ENCODE results near the gene MMP12. TPM values are rescaled to one million over a fixed set of nuclear protein-coding genes. Genes with fewer than 3 reads are reported as not detected.

MMP12 gene
- total RNA-seq, 4 donors from 2014 or later: not detected

DNA sequence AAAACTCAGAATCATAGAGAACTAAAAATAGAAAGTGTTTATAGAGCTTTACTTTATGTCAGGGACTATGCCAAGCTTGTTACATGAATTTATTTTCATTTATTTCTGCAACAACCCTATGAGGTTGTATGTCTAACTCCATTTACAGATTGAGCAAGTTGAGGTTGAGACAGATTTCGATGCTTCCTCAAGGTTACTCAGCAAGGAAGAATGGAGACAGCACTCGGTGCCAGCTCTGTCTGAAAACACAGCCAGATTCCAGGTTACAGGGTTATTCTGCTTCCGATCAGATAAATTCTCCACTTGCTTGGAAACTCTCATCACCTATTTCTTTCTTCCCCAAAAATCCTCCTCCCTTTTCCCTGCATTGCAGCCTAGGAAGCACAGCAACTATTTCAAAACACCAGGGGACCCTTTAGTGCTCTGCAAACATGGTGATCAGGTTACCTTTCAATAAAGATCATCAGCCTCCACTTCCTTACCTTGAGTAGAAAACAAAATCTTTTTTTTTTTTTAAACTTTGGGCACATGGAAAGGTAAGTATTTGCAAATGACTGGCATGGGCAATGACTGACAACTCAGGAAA lies 38.4 kb downstream of the MMP12 start:
- no peak for TF ChIP-seq POLR2A (IDR thresholded peaks at IDR 0.05)
- peak in 1 of 2 donors; percentile 28 for TF ChIP-seq EP300 (IDR thresholded peaks at IDR 0.05)
- TF ChIP-seq, protein P1, sequence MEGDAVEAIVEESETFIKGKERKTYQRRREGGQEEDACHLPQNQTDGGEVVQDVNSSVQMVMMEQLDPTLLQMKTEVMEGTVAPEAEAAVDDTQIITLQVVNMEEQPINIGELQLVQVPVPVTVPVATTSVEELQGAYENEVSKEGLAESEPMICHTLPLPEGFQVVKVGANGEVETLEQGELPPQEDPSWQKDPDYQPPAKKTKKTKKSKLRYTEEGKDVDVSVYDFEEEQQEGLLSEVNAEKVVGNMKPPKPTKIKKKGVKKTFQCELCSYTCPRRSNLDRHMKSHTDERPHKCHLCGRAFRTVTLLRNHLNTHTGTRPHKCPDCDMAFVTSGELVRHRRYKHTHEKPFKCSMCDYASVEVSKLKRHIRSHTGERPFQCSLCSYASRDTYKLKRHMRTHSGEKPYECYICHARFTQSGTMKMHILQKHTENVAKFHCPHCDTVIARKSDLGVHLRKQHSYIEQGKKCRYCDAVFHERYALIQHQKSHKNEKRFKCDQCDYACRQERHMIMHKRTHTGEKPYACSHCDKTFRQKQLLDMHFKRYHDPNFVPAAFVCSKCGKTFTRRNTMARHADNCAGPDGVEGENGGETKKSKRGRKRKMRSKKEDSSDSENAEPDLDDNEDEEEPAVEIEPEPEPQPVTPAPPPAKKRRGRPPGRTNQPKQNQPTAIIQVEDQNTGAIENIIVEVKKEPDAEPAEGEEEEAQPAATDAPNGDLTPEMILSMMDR (IDR thresholded peaks at IDR 0.05): no peak
- no peaks in the 10 kb centered on the region for H3K4me1 ChIP-seq
- no peaks in the 10 kb centered on the region for H3K27me3 ChIP-seq
- H3K36me3 ChIP-seq: no peaks in the 10 kb centered on the region
- WGBS, 2 donors: 53 to 58% methylated on average over 3 of the region's 3 CpGs
- DNase-seq (ENCODE audit: low spot score in 2 of 2): peak in 1 of 2 donors; percentile 32
- no peaks in the 10 kb centered on the region for H3K9me3 ChIP-seq
- no peak overlapping the region for H3K4me3 ChIP-seq
- H3K27ac ChIP-seq: no peak overlapping the region

DNA sequence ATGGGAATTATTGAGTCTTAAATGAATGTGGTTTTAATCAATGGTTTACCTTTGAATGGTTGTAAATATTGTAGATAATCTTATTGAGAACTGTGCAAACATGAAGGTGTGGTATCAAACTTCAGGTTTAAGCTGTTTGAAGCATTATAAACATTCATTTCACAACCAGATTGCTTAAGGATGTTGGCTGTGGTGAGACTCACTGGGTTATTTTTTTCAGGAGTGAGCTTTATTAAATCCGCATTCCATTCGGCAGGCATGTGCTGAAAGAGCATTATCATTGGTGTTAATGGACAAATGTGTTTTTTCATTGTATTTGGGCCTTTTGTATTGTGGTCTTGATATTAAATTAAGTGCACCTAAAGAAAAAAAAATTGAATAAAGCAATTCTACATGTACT lies 41.1 kb downstream of the MMP12 start:
- TF ChIP-seq EP300 (IDR thresholded peaks at IDR 0.05) (peak in 1 of 2 donors; percentile 9), POLR2A (IDR thresholded peaks at IDR 0.05) (no peak)
- TF ChIP-seq, protein P1 (IDR thresholded peaks at IDR 0.05): no peak
- WGBS, 2 donors: 89 to 92% methylated on average over 2 of the region's 2 CpGs
- Histone ChIP-seq H3K36me3 (no peaks in the 10 kb centered on the region), H3K4me1 (no peaks in the 10 kb centered on the region), H3K27ac (no peak overlapping the region), H3K27me3 (no peaks in the 10 kb centered on the region), H3K4me3 (no peak overlapping the region), H3K9me3 (no peaks in the 10 kb centered on the region)
- no peak for DNase-seq (ENCODE audit: low spot score in 2 of 2)

DNA sequence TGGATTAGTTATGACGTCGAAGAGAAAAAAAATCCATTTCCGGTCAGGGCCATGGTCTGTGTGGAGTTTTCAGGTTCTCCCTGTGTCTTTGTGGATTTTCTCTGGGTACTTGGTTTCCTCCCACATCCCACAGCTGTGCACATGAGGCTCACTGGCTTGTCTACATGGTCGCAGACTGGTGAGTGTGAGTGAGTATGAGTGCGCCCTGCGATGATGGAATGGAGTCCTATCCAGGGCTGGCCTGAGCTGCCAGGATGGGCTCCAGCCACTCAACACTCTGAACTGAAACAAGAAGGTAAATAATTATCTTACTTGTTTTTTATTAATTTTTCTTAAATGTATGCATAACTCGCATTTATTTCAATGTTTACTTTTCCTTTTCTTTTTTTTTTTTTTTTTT lies 42.2 kb downstream of the MMP12 start:
- H3K27ac ChIP-seq: no peak overlapping the region
- DNase-seq (ENCODE audit: low spot score in 2 of 2): no peak
- 93 to 95% methylated on average over 7 of the region's 7 CpGs for WGBS, 2 donors
- TF ChIP-seq, protein P1 (IDR thresholded peaks at IDR 0.05): no peak
- no peak for TF ChIP-seq POLR2A (IDR thresholded peaks at IDR 0.05)
- no peak for TF ChIP-seq EP300 (IDR thresholded peaks at IDR 0.05)
- no peaks in the 10 kb centered on the region for H3K27me3 ChIP-seq
- no peaks in the 10 kb centered on the region for H3K36me3 ChIP-seq
- no peaks in the 10 kb centered on the region for H3K4me1 ChIP-seq
- H3K9me3 ChIP-seq: no peaks in the 10 kb centered on the region
- H3K4me3 ChIP-seq: no peak overlapping the region

- Histone ChIP-seq H3K27me3 (no peaks in the 10 kb centered on the region), H3K36me3 (no peaks in the 10 kb centered on the region), H3K4me3 (peak overlapping the region in 2 of 4 donors; percentile 27 to 35), H3K4me1 (no peaks in the 10 kb centered on the region), H3K9me3 (no peaks in the 10 kb centered on the region), H3K27ac (no peak overlapping the region)
- DNase-seq (ENCODE audit: low spot score in 2 of 2): peak; percentile 30 to 59
- no peak for TF ChIP-seq EP300 (IDR thresholded peaks at IDR 0.05)
- TF ChIP-seq, protein P1 (IDR thresholded peaks at IDR 0.05): peak; percentile 17 to 47 (median 33)
- 34 to 43% methylated on average over 38 of the region's 38 CpGs for WGBS, 2 donors
These were observed 43.0 kb downstream of the MMP12 start for GRCh38 chr11:102831489-102832440.

DNA sequence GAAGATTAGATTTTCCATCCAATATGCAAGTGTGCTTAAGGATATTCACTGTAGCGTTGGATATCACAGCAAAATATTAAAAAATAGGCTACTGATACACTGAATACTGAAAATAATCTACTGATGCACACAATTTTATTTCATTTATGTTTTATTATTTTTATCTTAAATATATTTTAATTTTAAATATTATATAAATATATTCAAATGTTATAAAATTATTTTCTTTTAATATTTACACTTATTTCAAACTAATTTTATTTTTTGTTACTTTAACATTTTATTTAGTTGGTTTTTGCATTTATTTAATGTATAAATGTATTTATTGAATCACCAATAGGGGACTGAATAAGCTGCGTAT lies 43.7 kb downstream of the MMP12 start:
- TF ChIP-seq POLR2A (IDR thresholded peaks at IDR 0.05) (no peak), EP300 (IDR thresholded peaks at IDR 0.05) (no peak)
- TF ChIP-seq, protein P1 (IDR thresholded peaks at IDR 0.05): no peak
- peak overlapping the region in 1 of 4 donors; percentile 35 for H3K4me3 ChIP-seq
- no peaks in the 10 kb centered on the region for H3K36me3 ChIP-seq
- no peak overlapping the region for H3K27ac ChIP-seq
- WGBS, 2 donors: 59 to 60% methylated on average over 2 of the region's 2 CpGs
- H3K4me1 ChIP-seq: no peaks in the 10 kb centered on the region
- no peak for DNase-seq (ENCODE audit: low spot score in 2 of 2)
- no peaks in the 10 kb centered on the region for H3K9me3 ChIP-seq
- H3K27me3 ChIP-seq: no peaks in the 10 kb centered on the region

All from tibial nerve (tissue), 4 donors.